GM12878 (cell line): ENCODE measurements around the gene NTN1. TPM values are rescaled to one million over a fixed set of nuclear protein-coding genes. Genes with fewer than 3 reads are reported as not detected.

Source experiments
- BCLAF1 ChIP-seq: fragments of 450-650 bp; IDR thresholded peaks from 2 replicates; pipeline ENCODE4 v1.6.1; 2017; ENCODE audit warnings: antibody characterized with exemption, mild to moderate bottlenecking, moderate library complexity
- CREM ChIP-seq: IDR thresholded peaks from 2 replicates; pipeline ENCODE4 v1.6.1; 2014; ENCODE audit warnings: antibody characterized with exemption, low read depth
- CUX1 ChIP-seq: IDR thresholded peaks from 2 replicates; pipeline ENCODE4 v1.6.1; 2012; ENCODE audit warnings: improper control_type of control experiment, low read depth, low read length; ENCODE audit not compliant: insufficient replicate concordance
- FOXM1 ChIP-seq: IDR thresholded peaks from 2 replicates; pipeline ENCODE4 v1.6.1; 2012; ENCODE audit warnings: low read depth, mild to moderate bottlenecking, inconsistent platforms, low read length, moderate library complexity
- NR2F1 ChIP-seq: fragments of 450-650 bp; conservative IDR thresholded peaks from 2 replicates; pipeline ENCODE4 v1.6.1; 2017; ENCODE audit warnings: mild to moderate bottlenecking
- RAD51 ChIP-seq: fragments of 450-650 bp; IDR thresholded peaks from 2 replicates; pipeline ENCODE4 v1.6.1; 2016; ENCODE audit warnings: moderate library complexity, mild to moderate bottlenecking, inconsistent platforms
- RB1 ChIP-seq: fragments of 450-650 bp; formaldehyde crosslinking; IDR thresholded peaks from 2 replicates; pipeline ENCODE4 v1.6.1; 2017; ENCODE audit warnings: mild to moderate bottlenecking, borderline replicate concordance
- SMAD1 ChIP-seq: fragments of 450-650 bp; IDR thresholded peaks from 2 replicates; pipeline ENCODE4 v1.6.1; 2018; ENCODE audit warnings: mild to moderate bottlenecking, low read depth; ENCODE audit not compliant: partially characterized antibody
- polyA plus RNA-seq, 11 experiments: library from polyadenylated mRNA; depleted of rRNA in 4 of 11; unstranded in 6 of 11; stranded (reverse) in 5 of 11; fragments of >200 nt; fragmentation: Nextera tagmentation in 4 of 11; fragmentation: Illumina TruSeq in 1 of 11; extraction: Ambion mirVana in 4 of 11; extraction: Trizol in 1 of 11; gene quantifications; 1 replicate in 1 of 11; 2 replicates in 10 of 11; pipeline versions ENCODE4 v1.2.1 to v1.2.3, GENCODE V29; 2011 to 2016; ENCODE audit warnings: inconsistent platforms in 2 of 11, missing spikeins in 2 of 11, low read depth in 1 of 11
- total RNA-seq, 4 experiments: library from RNA; depleted of rRNA in 3 of 4; stranded (reverse); fragments of >200 nt in 3 of 4; fragmentation: Illumina TruSeq in 1 of 4; extraction: Trizol in 1 of 4; gene quantifications; 2 replicates each; pipeline versions ENCODE4 v1.2.1 to v1.2.3, GENCODE V29; 2013 to 2021

Gene NTN1
- total and polyA plus RNA-seq, 10 of the 15 experiments (the other 5 are each of a cell fraction or from before 2014, with no cell fraction given) = 0.02 to 0.89 (median 0.35) TPM

- TF ChIP-seq BCLAF1 (no peak), SMAD1 (no peak), FOXM1 (no peak), RB1 (no peak), NR2F1 (0 out of 2 replicates have a peak, but pooled peaks have one; percentile 32), RAD51 (no peak), CUX1 (no peak), CREM (0 out of 2 replicates have a peak, but pooled peaks have one; percentile 34)
Measured at GRCh38 chr17:8994319-8994718, 27.0 kb upstream of the NTN1 start (continued).
